Activated CD4-positive, alpha-beta T cell treated with anti-CD3 and anti-CD28 coated beads, Interleukin-2, amount 10 ng/mL, durations not matched to agents 7 days and 5 days (primary cell): ENCODE data around the gene ZNF609. TPM values are rescaled to one million over a fixed set of nuclear protein-coding genes. Genes with fewer than 3 reads are reported as not detected.

Source experiments
- CTCF ChIA-PET: fragments of 350-600 bp; sonication (Branson Sonifier 250); formaldehyde crosslinking; loops from one replicate; lab custom pipeline; 2021; ENCODE audit warnings: antibody characterized with exemption; lab: Charles Lee
- POLR2A ChIA-PET: fragments of 350-600 bp; sonication (Branson Sonifier 250); formaldehyde crosslinking; loops from one replicate; lab custom pipeline; 2021; ENCODE audit warnings: antibody characterized with exemption; lab: Charles Lee
- DNase-seq: peaks from one replicate; pipeline ENCODE4 v3.0.0-alpha.2; 2020
- H3K27ac Mint-ChIP-seq: one replicate; pipeline ENCODE4 v1.8.0; 2021; ENCODE audit warnings: mild to moderate bottlenecking, moderate library complexity, mixed read lengths
- H3K27me3 Mint-ChIP-seq: one replicate; pipeline ENCODE4 v1.8.0; 2021; ENCODE audit warnings: mixed read lengths
- H3K36me3 Mint-ChIP-seq: one replicate; pipeline ENCODE4 v1.8.0; 2021; ENCODE audit warnings: low read depth, mixed read lengths
- H3K4me1 Mint-ChIP-seq: one replicate; pipeline ENCODE4 v1.8.0; 2021; ENCODE audit warnings: mixed read lengths
- H3K4me3 Mint-ChIP-seq: one replicate; pipeline ENCODE4 v1.8.0; 2021; ENCODE audit warnings: mild to moderate bottlenecking, moderate library complexity, mixed read lengths
- H3K9me3 Mint-ChIP-seq: one replicate; pipeline ENCODE4 v1.8.0; 2021; ENCODE audit warnings: mixed read lengths
- total RNA-seq, 2 experiments: library from RNA; stranded (reverse); gene quantifications; one replicate each; pipeline ENCODE4 v1.2.3, GENCODE V29; 2021

The ZNF609 gene
- total RNA-seq, 2 experiments from 2014 or later = 38.9 to 42.1 TPM

DNA sequence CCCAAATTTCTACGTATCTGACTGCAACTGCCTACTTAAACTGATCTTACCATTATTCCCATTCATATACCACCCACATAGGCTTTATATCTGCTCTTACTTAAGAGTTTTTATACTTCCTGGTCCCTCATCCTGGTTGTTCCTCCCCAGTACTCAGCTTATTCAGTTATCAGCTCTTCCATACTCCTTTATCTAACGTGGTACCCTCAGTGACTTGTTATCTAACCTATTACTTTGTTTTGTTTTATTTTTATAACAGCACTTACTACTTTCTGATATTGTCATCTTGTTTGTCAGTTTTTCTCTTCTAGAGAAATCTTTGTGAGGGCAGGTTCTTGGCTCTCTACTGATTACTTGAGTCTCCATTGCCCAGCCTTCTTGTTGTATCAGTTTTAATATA, 100.6 kb downstream of the ZNF609 start:
- no peak for DNase-seq
- Mint-ChIP-seq H3K4me3 (no peak overlapping the region), H3K27me3 (no peaks in the 10 kb centered on the region), H3K4me1 (peaks cover 26% of the 10 kb centered on the region), H3K36me3 (peaks cover 15% of the 10 kb centered on the region), H3K27ac (no peak overlapping the region), H3K9me3 (no peaks in the 10 kb centered on the region)
- ChIA-PET CTCF (no interaction called here), POLR2A (no interaction called here)

DNA sequence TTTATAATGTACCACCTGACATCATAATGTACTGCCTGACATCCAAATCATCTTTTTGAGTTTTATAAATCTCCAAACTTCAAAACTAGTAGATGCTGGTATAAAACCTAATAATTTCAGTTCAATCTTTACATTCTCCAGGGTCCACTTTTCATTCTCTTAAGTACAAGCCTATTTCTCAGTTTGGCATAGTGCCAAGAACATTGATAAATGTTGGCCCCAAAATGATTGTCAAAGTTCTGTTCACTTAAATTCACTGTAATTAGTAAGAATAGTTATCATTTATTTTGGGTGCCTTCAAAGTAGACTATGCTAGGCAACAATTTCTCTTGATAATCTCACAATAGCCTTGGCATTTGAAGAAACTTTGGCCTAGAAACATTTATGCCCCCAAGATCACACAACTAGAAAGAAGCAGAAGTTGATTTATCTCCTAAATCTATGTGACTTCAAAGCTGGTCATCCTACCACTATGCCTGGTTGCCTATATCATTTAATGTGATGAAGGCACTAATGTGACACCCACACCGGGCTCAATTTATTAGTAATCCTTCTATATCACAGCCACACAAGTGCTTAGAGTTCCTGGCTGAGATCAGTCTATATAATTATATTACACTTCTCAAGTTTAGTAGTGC, 101.7 kb downstream of the ZNF609 start:
- Mint-ChIP-seq H3K36me3 (peaks cover 19% of the 10 kb centered on the region), H3K4me3 (no peak overlapping the region), H3K27me3 (no peaks in the 10 kb centered on the region), H3K27ac (no peak overlapping the region), H3K4me1 (peaks cover 30% of the 10 kb centered on the region), H3K9me3 (no peaks in the 10 kb centered on the region)
- no peak for DNase-seq
- ChIA-PET POLR2A (no interaction called here), CTCF (no interaction called here)

DNA sequence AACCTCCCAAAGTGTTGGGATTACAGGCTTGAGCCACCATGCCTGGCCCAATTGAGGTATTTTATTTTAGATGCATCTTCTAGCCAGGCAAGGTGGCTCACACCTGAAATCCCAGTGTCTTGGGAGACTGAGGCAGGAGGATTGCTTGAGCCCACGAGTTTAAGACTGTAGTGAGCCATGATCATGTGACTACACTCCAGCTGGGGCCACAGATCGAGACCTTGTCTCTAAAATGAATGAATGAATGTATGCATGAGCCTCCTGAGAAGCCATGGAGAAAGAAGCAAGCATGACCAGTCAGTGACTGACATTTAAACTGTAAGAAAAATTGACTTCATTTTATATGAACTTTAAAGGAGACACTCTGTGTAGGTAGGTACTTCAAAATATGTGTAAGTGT, 105.7 kb downstream of the ZNF609 start:
- POLR2A ChIA-PET = no interaction called here
- peaks cover 32% of the 10 kb centered on the region for H3K4me1 Mint-ChIP-seq

DNA sequence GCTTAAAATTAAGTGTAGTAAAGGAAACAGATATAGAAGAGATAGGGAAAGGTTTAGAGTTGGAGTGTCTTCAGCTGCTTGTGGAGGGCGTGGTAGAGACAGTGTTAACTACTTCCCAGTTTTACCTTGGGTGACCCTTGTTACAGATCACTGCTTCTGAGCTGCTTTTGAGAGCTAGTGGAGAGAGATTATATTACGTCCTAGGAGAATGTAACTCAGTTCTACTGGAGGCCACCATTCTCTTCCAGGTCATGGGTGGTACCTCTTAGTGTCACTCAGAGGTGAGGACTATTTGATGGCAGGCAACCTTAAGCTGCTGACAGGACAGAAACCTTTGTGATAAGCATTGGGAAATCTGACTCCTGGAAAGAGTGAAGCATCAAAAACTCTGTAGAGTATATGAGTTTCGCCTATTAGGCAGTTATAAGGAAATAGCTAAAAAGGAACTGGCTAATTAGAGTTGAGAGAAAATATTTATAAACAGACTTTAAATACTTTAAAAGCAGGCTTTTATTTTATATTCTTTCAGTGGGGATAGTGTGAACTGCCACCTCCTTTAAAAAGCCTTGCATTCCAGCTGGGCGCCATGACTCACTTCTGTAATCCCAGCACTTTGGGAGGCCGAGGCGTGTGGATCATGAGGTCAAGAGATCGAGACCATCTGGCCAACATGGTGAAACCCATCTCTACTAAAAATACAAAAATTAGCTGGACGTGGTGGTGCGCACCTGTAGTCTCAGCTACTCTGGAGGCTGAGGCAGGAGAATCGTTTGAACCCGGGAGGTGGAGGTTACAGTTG, 106.5 kb downstream of the ZNF609 start:
- Mint-ChIP-seq H3K36me3 (peaks cover 30% of the 10 kb centered on the region), H3K4me1 (peaks cover 35% of the 10 kb centered on the region), H3K27ac (no peak overlapping the region), H3K4me3 (no peak overlapping the region), H3K27me3 (no peaks in the 10 kb centered on the region), H3K9me3 (no peaks in the 10 kb centered on the region)
- ChIA-PET POLR2A (no interaction called here), CTCF (interaction anchor here (0.7 to 1.7 kb wide), 5 partner anchors 8 to 81 kb away, joined by 3 to 6 read pairs (median 4); no protein-coding TSS in a partner anchor)
- DNase-seq = no peak

More for the DNA sequence above, 105.7 kb downstream of the ZNF609 start:
- DNase-seq = no peak
- CTCF ChIA-PET = interaction anchor here (0.7 to 1.7 kb wide), 4 partner anchors 9 to 82 kb away, joined by 3 to 6 read pairs (median 4); no protein-coding TSS in a partner anchor
- H3K4me3 Mint-ChIP-seq = no peak overlapping the region
- H3K36me3 Mint-ChIP-seq = peaks cover 30% of the 10 kb centered on the region
- H3K9me3 Mint-ChIP-seq = no peaks in the 10 kb centered on the region
- no peak overlapping the region for H3K27ac Mint-ChIP-seq
- no peaks in the 10 kb centered on the region for H3K27me3 Mint-ChIP-seq

DNA sequence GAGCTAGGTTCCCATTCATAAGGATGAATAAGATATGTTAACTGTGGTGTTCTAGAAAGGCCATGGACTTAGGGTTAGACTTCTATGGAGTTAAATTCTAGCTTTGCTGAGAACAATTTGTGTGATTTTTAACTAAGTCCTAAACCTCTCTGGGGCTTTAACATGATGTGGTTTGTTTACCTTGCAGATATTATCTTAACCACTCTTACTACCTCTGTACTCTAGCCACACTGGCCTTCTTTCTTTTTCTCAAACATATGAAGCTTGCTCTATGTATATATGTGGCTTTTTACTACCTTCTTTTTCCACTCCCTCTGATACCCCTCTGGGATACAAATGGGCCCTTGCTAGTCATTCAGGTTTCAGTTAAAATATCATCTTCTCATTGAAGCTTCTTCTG, 108.4 kb downstream of the ZNF609 start:
- CTCF ChIA-PET = interaction anchor here (1.0 to 1.6 kb wide), 4 partner anchors 10 to 19 kb away, joined by 3 to 4 read pairs (median 3); no protein-coding TSS in a partner anchor
- POLR2A ChIA-PET = no interaction called here
- H3K4me3 Mint-ChIP-seq = no peak overlapping the region
- no peak overlapping the region for H3K27ac Mint-ChIP-seq
- no peaks in the 10 kb centered on the region for H3K9me3 Mint-ChIP-seq
- peaks cover 45% of the 10 kb centered on the region for H3K4me1 Mint-ChIP-seq
- H3K27me3 Mint-ChIP-seq = no peaks in the 10 kb centered on the region
- no peak for DNase-seq
- H3K36me3 Mint-ChIP-seq = peaks cover 29% of the 10 kb centered on the region

DNA sequence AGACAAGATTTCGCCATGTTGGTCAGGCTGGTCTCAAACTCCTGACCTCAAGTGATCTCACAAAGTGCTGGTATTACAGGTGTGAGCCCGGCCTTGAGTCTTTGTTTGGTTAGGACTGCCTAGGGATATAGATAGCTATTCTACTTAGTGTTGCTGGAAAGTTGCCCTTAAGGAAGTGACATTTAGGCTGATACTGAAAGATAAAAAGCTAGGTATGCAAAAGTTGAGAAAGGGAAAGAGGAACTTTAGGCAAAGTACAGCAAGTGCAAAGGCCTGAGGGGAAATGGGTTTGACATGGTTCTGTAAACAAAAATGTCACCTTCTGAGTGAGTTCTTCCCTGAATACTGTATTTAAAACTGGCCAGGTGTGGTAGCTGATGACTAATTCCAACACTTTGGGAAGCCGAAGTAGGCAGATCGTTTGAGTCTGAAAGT, 111.5 kb downstream of the ZNF609 start:
- Mint-ChIP-seq H3K27me3 (no peaks in the 10 kb centered on the region), H3K4me1 (peaks cover 51% of the 10 kb centered on the region), H3K27ac (peak overlapping the region; percentile 76), H3K36me3 (peaks cover 28% of the 10 kb centered on the region), H3K9me3 (no peaks in the 10 kb centered on the region), H3K4me3 (no peak overlapping the region)
- POLR2A ChIA-PET = no interaction called here
- CTCF ChIA-PET = no interaction called here
- no peak for DNase-seq

DNA sequence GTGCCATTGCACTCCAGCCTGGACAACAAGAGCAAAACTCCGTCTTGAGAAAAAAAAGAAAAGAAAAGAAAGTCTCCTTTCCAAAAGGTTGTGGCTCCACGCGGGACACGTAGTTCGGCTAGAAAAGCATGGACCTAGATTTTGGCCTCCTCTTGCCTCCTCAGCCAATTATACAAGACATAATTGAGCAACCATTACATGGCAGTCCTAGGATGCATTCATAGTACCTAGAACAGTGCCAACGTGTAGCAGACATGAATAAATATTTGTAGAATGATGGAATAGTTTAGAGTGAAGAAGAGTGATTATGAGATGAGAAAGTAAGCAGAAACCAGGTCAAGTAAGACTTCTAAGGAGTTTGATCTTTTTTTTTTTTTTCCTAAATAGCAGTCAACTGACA, 112.5 kb downstream of the ZNF609 start:
- Mint-ChIP-seq H3K4me3 (no peak overlapping the region), H3K27me3 (no peaks in the 10 kb centered on the region), H3K9me3 (no peaks in the 10 kb centered on the region), H3K4me1 (peaks cover 51% of the 10 kb centered on the region), H3K27ac (no peak overlapping the region), H3K36me3 (peaks cover 28% of the 10 kb centered on the region)
- DNase-seq = no peak
- CTCF ChIA-PET = no interaction called here
- POLR2A ChIA-PET = no interaction called here

DNA sequence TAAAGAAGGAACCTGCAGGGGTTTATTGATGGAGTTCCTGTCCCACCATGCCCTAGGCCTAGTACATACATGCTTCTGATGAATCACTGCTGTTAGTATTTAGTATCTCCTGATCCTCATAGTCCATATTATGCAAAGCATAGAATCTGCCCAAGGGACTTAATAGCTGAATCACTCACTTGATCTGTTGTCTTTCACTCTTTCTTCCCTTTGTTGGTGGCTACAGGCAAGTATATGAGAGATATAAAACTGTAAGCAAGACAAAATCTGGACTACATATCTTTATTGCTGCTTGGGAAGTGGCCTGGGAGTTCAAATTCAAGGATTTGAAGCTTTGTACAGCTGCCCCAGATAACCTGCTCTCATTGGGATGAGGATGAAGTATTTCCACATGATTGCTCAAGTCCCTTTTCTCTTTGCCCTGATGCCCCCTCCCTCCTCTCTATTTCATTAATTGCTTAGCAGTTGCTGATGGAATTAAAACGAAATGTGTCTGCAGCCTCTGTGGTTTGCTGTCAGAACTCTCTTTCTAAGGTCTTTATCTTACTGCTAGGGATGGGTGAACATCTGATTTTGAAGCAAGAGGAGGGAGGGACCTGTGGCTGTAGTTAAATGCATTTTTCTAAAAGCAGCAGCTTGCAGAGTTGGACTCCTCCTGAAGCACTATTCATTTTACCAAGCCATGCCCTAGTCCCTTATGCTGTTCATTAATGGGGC, 114.1 kb downstream of the ZNF609 start:
- POLR2A ChIA-PET = no interaction called here
- no peak for DNase-seq
- Mint-ChIP-seq H3K4me1 (peaks cover 36% of the 10 kb centered on the region), H3K27me3 (no peaks in the 10 kb centered on the region), H3K9me3 (no peaks in the 10 kb centered on the region), H3K4me3 (no peak overlapping the region), H3K27ac (peak overlapping the region; percentile 57), H3K36me3 (peaks cover 30% of the 10 kb centered on the region)
- CTCF ChIA-PET = interaction anchor here (0.7 to 0.8 kb wide), 2 partner anchors 89 to 359 kb away, joined by 3 to 5 read pairs; no protein-coding TSS in a partner anchor

DNA sequence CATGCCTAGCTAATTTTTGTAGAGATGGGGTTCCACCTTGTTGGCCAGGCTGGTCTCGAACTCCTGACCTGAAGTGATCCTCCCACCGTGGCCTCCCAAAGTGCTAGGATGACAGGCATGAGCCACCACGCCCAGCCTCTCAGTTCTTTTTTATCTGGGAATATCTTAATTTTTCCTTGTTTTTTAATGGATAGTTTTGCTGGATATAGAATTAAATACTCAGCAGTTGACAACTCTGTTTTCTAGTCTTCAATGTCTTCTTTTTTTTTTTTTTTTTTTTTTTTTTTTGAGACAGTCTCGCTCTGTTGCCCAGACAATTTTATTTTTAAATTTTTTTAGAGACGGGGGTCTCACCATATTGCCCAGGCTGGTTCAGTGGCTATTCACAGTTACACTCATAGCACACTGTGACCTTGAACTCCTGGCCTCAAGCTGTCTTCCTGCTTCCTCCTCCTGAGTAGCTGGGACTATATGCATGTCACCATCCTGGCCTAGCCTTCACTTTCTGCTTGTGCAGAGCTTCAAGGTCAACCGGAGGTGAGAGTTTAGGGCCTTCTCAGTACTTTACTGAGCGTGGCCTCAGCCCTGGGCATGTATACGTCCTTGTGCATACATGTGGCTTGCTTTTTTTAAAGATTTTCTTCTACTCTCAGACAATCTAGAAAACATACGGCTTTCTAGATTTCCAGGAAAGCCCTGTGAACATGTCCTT, 120.5 kb downstream of the ZNF609 start:
- ChIA-PET POLR2A (interaction anchor here (0.6 kb wide), 1 partner anchor 11 kb away, joined by 5 read pairs; no protein-coding TSS in a partner anchor), CTCF (interaction anchor here (0.9 to 1.9 kb wide), 4 partner anchors 16 to 100 kb away, joined by 3 to 5 read pairs (median 3); no protein-coding TSS in a partner anchor)

DNA sequence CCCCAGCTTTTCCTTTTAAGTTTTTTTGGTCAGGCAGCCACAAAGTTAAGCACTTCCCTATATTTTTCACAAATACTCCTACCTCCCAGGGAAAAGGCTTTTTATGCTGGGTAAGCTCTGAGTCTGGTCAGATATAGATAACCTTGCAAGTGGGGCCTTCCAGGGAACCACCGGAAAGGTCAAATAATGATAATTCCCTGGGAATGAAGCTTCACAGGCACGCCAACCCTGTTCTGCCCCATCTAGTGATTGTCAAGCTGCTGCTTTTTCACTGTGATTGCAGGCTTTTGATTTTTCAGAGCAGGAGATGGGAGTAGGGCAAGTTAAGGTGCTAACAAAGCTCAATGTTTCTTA, 121.0 kb downstream of the ZNF609 start:
- H3K27ac Mint-ChIP-seq = no peak overlapping the region
- H3K4me1 Mint-ChIP-seq = peaks cover 31% of the 10 kb centered on the region
- no peak overlapping the region for H3K4me3 Mint-ChIP-seq
- ChIA-PET POLR2A (no interaction called here), CTCF (interaction anchor here (0.6 to 1.9 kb wide), 5 partner anchors 16 to 101 kb away, joined by 3 to 5 read pairs (median 3); no protein-coding TSS in a partner anchor)
- no peak for DNase-seq
- H3K9me3 Mint-ChIP-seq = peaks cover 20% of the 10 kb centered on the region
- H3K36me3 Mint-ChIP-seq = peaks cover 42% of the 10 kb centered on the region
- no peaks in the 10 kb centered on the region for H3K27me3 Mint-ChIP-seq

More for the DNA sequence above, 120.5 kb downstream of the ZNF609 start:
- peaks cover 20% of the 10 kb centered on the region for H3K9me3 Mint-ChIP-seq
- H3K4me1 Mint-ChIP-seq = peaks cover 29% of the 10 kb centered on the region
- H3K27me3 Mint-ChIP-seq = no peaks in the 10 kb centered on the region
- no peak overlapping the region for H3K27ac Mint-ChIP-seq
- H3K36me3 Mint-ChIP-seq = peaks cover 42% of the 10 kb centered on the region
- no peak overlapping the region for H3K4me3 Mint-ChIP-seq
- no peak for DNase-seq

DNA sequence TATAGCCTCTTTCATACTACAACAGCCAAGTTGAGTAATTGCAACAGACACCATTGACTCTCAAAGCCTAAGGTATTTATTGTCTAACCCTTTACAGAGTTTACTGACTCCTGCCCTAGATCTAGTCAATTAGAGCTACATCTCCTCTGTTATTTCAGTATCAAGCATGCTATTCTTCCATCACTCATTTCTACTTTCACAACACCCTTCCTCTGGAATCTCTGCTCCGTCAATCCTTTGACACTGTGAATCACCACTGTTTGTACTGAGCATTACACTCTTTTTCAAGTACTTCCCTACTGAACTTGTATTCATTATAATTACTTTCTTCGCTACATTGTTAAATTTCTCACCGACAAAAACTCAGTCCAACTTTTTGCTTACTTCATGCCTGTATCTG, 121.8 kb downstream of the ZNF609 start:
- no peak for DNase-seq
- ChIA-PET POLR2A (no interaction called here), CTCF (interaction anchor here (0.6 to 1.9 kb wide), 3 partner anchors 15 to 39 kb away, joined by 3 to 5 read pairs (median 3); no protein-coding TSS in a partner anchor)
- Mint-ChIP-seq H3K4me3 (no peak overlapping the region), H3K9me3 (peaks cover 20% of the 10 kb centered on the region), H3K27me3 (no peaks in the 10 kb centered on the region), H3K27ac (no peak overlapping the region), H3K4me1 (peaks cover 37% of the 10 kb centered on the region), H3K36me3 (peaks cover 43% of the 10 kb centered on the region)

DNA sequence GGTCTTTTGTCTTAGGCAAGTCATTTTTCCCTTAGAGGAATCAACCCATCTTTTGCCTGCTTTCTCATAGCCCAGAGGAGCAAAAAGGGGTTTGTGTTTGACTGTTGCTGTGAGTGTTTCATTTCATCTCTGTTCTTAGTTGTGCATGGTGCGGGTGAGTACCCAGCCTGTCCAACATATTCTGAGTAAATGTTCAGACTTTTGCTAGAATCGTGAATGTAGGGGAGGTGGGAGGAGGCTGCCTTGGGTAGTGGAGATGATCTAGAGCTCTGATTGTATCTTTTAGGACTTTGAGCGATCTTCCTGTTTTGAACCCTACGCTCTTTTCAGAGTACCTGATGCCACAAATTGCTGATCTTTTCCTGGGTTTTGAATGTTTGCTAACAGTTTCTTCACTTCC, 123.1 kb downstream of the ZNF609 start:
- peaks cover 45% of the 10 kb centered on the region for H3K4me1 Mint-ChIP-seq
- peak overlapping the region; percentile 62 for H3K4me3 Mint-ChIP-seq

More for the DNA sequence above, 123.1 kb downstream of the ZNF609 start:
- Mint-ChIP-seq H3K27ac (peak overlapping the region; percentile 87), H3K36me3 (peaks cover 42% of the 10 kb centered on the region), H3K9me3 (peaks cover 20% of the 10 kb centered on the region), H3K27me3 (no peaks in the 10 kb centered on the region)
- ChIA-PET POLR2A (no interaction called here), CTCF (interaction anchor here (1.1 kb wide), 1 partner anchor 13 kb away, joined by 3 read pairs; no protein-coding TSS in a partner anchor)
- DNase-seq = peak; percentile 25
